Lung (tissue), 12 donors: ENCODE results near the gene PDE3B. TPM values are rescaled to one million over a fixed set of nuclear protein-coding genes. Genes with fewer than 3 reads are reported as not detected.

Experiments used
- ATAC-seq: fragments of 200-7000 bp; cut with Tn5 transposase; one replicate; pipeline ENCODE4 v1.9.1; 2020; ENCODE audit warnings: moderate number of reproducible peaks; ENCODE audit not compliant: insufficient read depth, low FRiP score
- DNase-seq, 3 donors: peaks; one replicate each; pipeline ENCODE4 v3.0.0-alpha.2; 2013 to 2017
- H3K27ac ChIP-seq, 2 donors: one replicate each; pipeline ENCODE4 v1.5.1; 2013; ENCODE audit warnings: mild to moderate bottlenecking in 2 of 2, moderate library complexity in 2 of 2, control low read depth in 1 of 2, inconsistent platforms in 1 of 2, low read depth in 1 of 2, low read length in 1 of 2
- H3K27me3 ChIP-seq, 3 donors: one replicate each; pipeline ENCODE4 v1.5.1; 2013; ENCODE audit warnings: low read length in 2 of 3; ENCODE audit not compliant: control insufficient read depth in 3 of 3, insufficient read depth in 3 of 3
- H3K36me3 ChIP-seq, 4 donors: one replicate each; pipeline ENCODE4 v1.5.1; 2013; ENCODE audit warnings: low read length in 4 of 4, mild to moderate bottlenecking in 1 of 4, moderate library complexity in 1 of 4; ENCODE audit not compliant: control insufficient read depth in 4 of 4, insufficient read depth in 4 of 4
- H3K4me1 ChIP-seq, 5 donors: one replicate each; pipeline ENCODE4 v1.5.1; 2013; ENCODE audit warnings: low read length in 5 of 5, mild to moderate bottlenecking in 2 of 5, moderate library complexity in 1 of 5; ENCODE audit not compliant: control insufficient read depth in 5 of 5, insufficient read depth in 5 of 5
- H3K4me3 ChIP-seq: one replicate; pipeline ENCODE4 v1.5.1; 2013; ENCODE audit warnings: mild to moderate bottlenecking, control low read depth, moderate library complexity
- H3K9ac ChIP-seq, 2 donors: one replicate each; pipeline ENCODE4 v1.5.1; 2013; ENCODE audit warnings: low read length in 2 of 2, control low read depth in 1 of 2; ENCODE audit not compliant: insufficient read depth in 1 of 2
- H3K9me3 ChIP-seq, 4 donors: one replicate each; pipeline ENCODE4 v1.5.1; 2013; ENCODE audit warnings: low read length in 3 of 4, mild to moderate bottlenecking in 1 of 4, moderate library complexity in 1 of 4; ENCODE audit not compliant: control insufficient read depth in 4 of 4, insufficient read depth in 3 of 4
- WGBS, 2 donors: extraction: QIAGEN DNeasy Blood & Tissue Kit; methylation state at CpG; one replicate each; pipeline ENCODE4 v1.1.7; 2013; 5-methylcytosine and 5-hydroxymethylcytosine counted together
- polyA plus RNA-seq, 2 donors: library from polyadenylated mRNA; stranded (reverse); fragments of 200-250 nt; gene quantifications; one replicate each; pipeline ENCODE4 v1.2.1, GENCODE V29; 2013
- total RNA-seq, 2 donors: library from RNA; depleted of rRNA in 1 of 2; stranded (reverse); fragments of >200 nt in 1 of 2; gene quantifications; one replicate each; pipeline ENCODE4 v1.2.1, GENCODE V29; 2014 to 2021
- TF ChIP-seq, protein P1 (sequence below): IDR thresholded peaks from 2 replicates; pipeline ENCODE4 v1.5.1; 2012; ENCODE audit warnings: mild to moderate bottlenecking; ENCODE audit errors: control extremely low read depth, extremely low read depth
- donor health status: control.
- donor health status: control.
- donor health status: Bipolar disorder and iron deficiency.
- donor health status: healthy.
- donor health status: DM: yes; HTN: yes; CAD: no.

PDE3B gene
- total and polyA plus RNA-seq, 4 donors, result 3.3 to 79.2 (median 11.5) TPM

DNA sequence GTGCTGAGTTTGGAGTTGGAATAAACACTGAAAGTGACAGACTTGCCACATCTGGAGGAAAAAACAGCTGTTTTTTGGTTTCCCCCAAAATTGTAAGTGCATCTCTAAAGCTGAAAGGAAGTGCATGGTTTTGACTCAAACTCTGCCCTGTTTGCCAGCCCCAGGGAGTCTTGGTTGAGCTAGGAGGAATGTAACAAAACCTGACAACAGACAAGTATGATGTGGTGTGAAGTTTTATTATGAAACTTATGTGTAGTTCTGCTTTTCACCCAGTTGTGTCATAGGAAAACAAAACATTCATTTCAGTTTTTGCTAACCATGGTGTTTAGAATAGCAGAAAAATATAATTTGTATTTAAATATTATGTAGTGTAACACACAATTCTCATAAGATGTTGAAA, 31.7 kb upstream of the PDE3B start:
- DNase-seq (no peak), ATAC-seq (no peak)
- no peak overlapping the region for H3K4me3 ChIP-seq
- no peaks in the 10 kb centered on the region for H3K27me3 ChIP-seq
- peaks cover 0 to 22% (median 11%) of the 10 kb centered on the region in 4 donors for H3K36me3 ChIP-seq
- H3K9ac ChIP-seq, result no peak overlapping the region
- H3K4me1 ChIP-seq, result no peaks in the 10 kb centered on the region
- no peak overlapping the region for H3K27ac ChIP-seq
- H3K9me3 ChIP-seq, result peaks cover 0 to 2% (median 0%) of the 10 kb centered on the region in 4 donors
- TF ChIP-seq, protein P1, sequence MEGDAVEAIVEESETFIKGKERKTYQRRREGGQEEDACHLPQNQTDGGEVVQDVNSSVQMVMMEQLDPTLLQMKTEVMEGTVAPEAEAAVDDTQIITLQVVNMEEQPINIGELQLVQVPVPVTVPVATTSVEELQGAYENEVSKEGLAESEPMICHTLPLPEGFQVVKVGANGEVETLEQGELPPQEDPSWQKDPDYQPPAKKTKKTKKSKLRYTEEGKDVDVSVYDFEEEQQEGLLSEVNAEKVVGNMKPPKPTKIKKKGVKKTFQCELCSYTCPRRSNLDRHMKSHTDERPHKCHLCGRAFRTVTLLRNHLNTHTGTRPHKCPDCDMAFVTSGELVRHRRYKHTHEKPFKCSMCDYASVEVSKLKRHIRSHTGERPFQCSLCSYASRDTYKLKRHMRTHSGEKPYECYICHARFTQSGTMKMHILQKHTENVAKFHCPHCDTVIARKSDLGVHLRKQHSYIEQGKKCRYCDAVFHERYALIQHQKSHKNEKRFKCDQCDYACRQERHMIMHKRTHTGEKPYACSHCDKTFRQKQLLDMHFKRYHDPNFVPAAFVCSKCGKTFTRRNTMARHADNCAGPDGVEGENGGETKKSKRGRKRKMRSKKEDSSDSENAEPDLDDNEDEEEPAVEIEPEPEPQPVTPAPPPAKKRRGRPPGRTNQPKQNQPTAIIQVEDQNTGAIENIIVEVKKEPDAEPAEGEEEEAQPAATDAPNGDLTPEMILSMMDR, result no peak

DNA sequence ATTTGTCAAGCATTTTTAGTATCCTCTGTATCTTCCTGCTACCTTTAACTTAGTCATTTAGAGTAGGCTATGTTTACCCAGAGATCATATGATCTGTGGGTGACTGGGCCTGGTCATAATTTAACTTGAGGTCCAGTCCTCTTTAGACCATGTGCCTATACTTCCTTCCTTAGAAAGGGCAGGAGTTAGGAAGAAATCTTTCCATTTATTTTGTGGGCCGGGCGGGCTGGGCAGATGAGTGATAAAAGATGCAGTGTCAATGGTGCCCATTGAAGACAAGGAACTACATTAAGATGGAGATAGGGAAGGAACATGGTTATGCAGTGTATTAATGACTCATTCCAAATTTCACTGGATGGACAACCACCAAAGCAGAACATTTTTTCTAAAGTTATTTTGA, 30.9 kb upstream of the PDE3B start:
- DNase-seq (no peak), ATAC-seq (no peak)
- no peaks in the 10 kb centered on the region for H3K9me3 ChIP-seq
- H3K9ac ChIP-seq, result no peak overlapping the region
- H3K27ac ChIP-seq, result no peak overlapping the region
- H3K36me3 ChIP-seq, result peaks cover 0 to 20% (median 10%) of the 10 kb centered on the region in 4 donors
- WGBS, 2 donors, result 88 to 93% methylated on average over 2 of the region's 2 CpGs
- no peaks in the 10 kb centered on the region for H3K4me1 ChIP-seq
- TF ChIP-seq, protein P1, result no peak
- H3K27me3 ChIP-seq, result no peaks in the 10 kb centered on the region
- H3K4me3 ChIP-seq, result no peak overlapping the region

DNA sequence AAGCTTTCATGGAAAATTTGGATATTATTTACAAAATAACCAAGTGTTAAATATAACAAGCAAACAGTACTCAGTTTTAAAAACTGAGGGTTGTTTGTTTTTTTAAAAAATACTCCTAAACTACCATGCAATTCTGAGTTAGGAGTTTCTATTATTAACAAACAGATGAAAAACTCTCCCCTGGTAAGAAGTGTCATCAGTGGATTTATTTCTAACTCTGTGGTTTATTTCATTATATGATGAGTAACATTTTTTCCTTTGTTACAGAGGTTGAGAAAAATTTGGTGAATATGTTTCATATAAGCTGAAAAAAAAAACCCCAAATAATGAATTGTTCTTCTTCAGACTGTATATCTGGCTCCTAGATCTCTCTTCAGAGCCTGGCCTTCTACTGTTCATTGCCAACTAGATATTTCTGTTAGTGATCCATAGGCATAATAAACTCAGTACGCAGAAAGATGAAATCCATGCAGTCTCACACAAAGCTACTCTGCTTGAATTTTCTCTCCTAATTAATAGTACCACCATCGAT, 29.4 kb upstream of the PDE3B start:
- 92 to 93% methylated on average over 2 of the region's 2 CpGs for WGBS, 2 donors
- Histone ChIP-seq H3K27me3 (no peaks in the 10 kb centered on the region), H3K27ac (no peak overlapping the region), H3K9ac (no peak overlapping the region), H3K36me3 (peaks cover 0 to 16% (median 7%) of the 10 kb centered on the region in 4 donors), H3K4me3 (no peak overlapping the region), H3K9me3 (no peaks in the 10 kb centered on the region), H3K4me1 (no peaks in the 10 kb centered on the region)
- TF ChIP-seq, protein P1, result no peak
- no peak for ATAC-seq
- no peak for DNase-seq
